Loucy (cell line): ENCODE measurements around the gene CRLF3.
"Not testable (repeated sequence)": the region's sequence is repeated elsewhere in the genome, so short reads cannot be mapped to it uniquely, and the experiment has no call there.

Experiments used
- CTCF ChIP-seq: fragments of 200-600 bp; sonication (generic); conservative IDR thresholded peaks from 2 replicates; pipeline ENCODE4 v1.5.1; 2014; ENCODE audit warnings: mild to moderate bottlenecking, antibody characterized with exemption, low read length
- EZH2phosphoT487 ChIP-seq: fragments of 200-600 bp; IDR thresholded peaks from 2 replicates; pipeline ENCODE4 v1.6.1; 2018; ENCODE audit warnings: antibody characterized with exemption, mild to moderate bottlenecking, moderate library complexity, borderline replicate concordance

GRCh38 chr17:30768771-30769170 is 55.7 kb downstream of the CRLF3 start:
- TF ChIP-seq CTCF, EZH2phosphoT487: not testable (repeated sequence)
